ENCODE measurements around the gene ZNF385B.

Gene ZNF385B

GRCh38 chr2:179875864-179876263 is 14.5 kb upstream of the ZNF385B start:
- Histone ChIP-seq H3K27me3 (ENCODE audit: insufficient read depth, poor library complexity, severe bottlenecking) (no peaks in the 10 kb centered on the region), H3K4me3 (ENCODE audit: severe bottlenecking) (no peak overlapping the region), H3K27ac (ENCODE audit: poor library complexity, severe bottlenecking) (no peak overlapping the region), H3K36me3 (ENCODE audit: low read depth) (no peaks in the 10 kb centered on the region), H3K4me1 (ENCODE audit: insufficient read depth, poor library complexity, severe bottlenecking) (no peaks in the 10 kb centered on the region), H3K9me3 (ENCODE audit: severe bottlenecking) (no peaks in the 10 kb centered on the region)
- DNase-seq (ENCODE audit: low spot score), result no peak
- no peak for TF ChIP-seq CTCF (IDR thresholded peaks at IDR 0.05; ENCODE audit: poor library complexity, severe bottlenecking)
- no peak for ATAC-seq (ENCODE audit: low read depth)

GRCh38 chr2:179862898-179863458 is 1.6 kb upstream of the ZNF385B start:
- no peak for ATAC-seq (ENCODE audit: low read depth)
- Histone ChIP-seq H3K9me3 (ENCODE audit: severe bottlenecking) (no peaks in the 10 kb centered on the region), H3K36me3 (ENCODE audit: low read depth) (no peaks in the 10 kb centered on the region), H3K4me1 (ENCODE audit: insufficient read depth, poor library complexity, severe bottlenecking) (no peaks in the 10 kb centered on the region), H3K27ac (ENCODE audit: poor library complexity, severe bottlenecking) (no peak overlapping the region), H3K27me3 (ENCODE audit: insufficient read depth, poor library complexity, severe bottlenecking) (peaks cover 37% of the 10 kb centered on the region), H3K4me3 (ENCODE audit: severe bottlenecking) (no peak overlapping the region)
- DNase-seq (ENCODE audit: low spot score), result no peak
- TF ChIP-seq CTCF (IDR thresholded peaks at IDR 0.05; ENCODE audit: poor library complexity, severe bottlenecking), result no peak

- Histone ChIP-seq H3K4me3 (ENCODE audit: severe bottlenecking) (peak overlapping the region; percentile 38), H3K4me1 (ENCODE audit: insufficient read depth, poor library complexity, severe bottlenecking) (no peaks in the 10 kb centered on the region), H3K9me3 (ENCODE audit: severe bottlenecking) (no peaks in the 10 kb centered on the region), H3K27me3 (ENCODE audit: insufficient read depth, poor library complexity, severe bottlenecking) (peaks cover 37% of the 10 kb centered on the region), H3K27ac (ENCODE audit: poor library complexity, severe bottlenecking) (no peak overlapping the region), H3K36me3 (ENCODE audit: low read depth) (no peaks in the 10 kb centered on the region)
- no peak for TF ChIP-seq CTCF (IDR thresholded peaks at IDR 0.05; ENCODE audit: poor library complexity, severe bottlenecking)
- peak; percentile 62 for ATAC-seq (ENCODE audit: low read depth)
- no peak for DNase-seq (ENCODE audit: low spot score)
These were observed 391 bp downstream of the ZNF385B start for GRCh38 chr2:179861027-179861415.

- no peaks in the 10 kb centered on the region for H3K9me3 ChIP-seq (ENCODE audit: severe bottlenecking)
- DNase-seq (ENCODE audit: low spot score) (no peak), ATAC-seq (ENCODE audit: low read depth) (no peak; the same call in 1 of the 3 replicates)
- no peaks in the 10 kb centered on the region for H3K36me3 ChIP-seq (ENCODE audit: low read depth)
- TF ChIP-seq CTCF (IDR thresholded peaks at IDR 0.05; ENCODE audit: poor library complexity, severe bottlenecking), result no peak
- H3K4me1 ChIP-seq (ENCODE audit: insufficient read depth, poor library complexity, severe bottlenecking), result no peaks in the 10 kb centered on the region
- H3K4me3 ChIP-seq (ENCODE audit: severe bottlenecking), result peak overlapping the region; percentile 38
- H3K27me3 ChIP-seq (ENCODE audit: insufficient read depth, poor library complexity, severe bottlenecking), result peaks cover 34% of the 10 kb centered on the region
- no peak overlapping the region for H3K27ac ChIP-seq (ENCODE audit: poor library complexity, severe bottlenecking)
These were observed 971 bp downstream of the ZNF385B start for GRCh38 chr2:179860255-179861026.

GRCh38 chr2:179859523-179859922 is 1.9 kb downstream of the ZNF385B start:
- H3K27me3 ChIP-seq (ENCODE audit: insufficient read depth, poor library complexity, severe bottlenecking), result peaks cover 35% of the 10 kb centered on the region
- ATAC-seq (ENCODE audit: low read depth), result no peak
- no peaks in the 10 kb centered on the region for H3K9me3 ChIP-seq (ENCODE audit: severe bottlenecking)
- H3K36me3 ChIP-seq (ENCODE audit: low read depth), result no peaks in the 10 kb centered on the region
- H3K27ac ChIP-seq (ENCODE audit: poor library complexity, severe bottlenecking), result no peak overlapping the region
- H3K4me1 ChIP-seq (ENCODE audit: insufficient read depth, poor library complexity, severe bottlenecking), result no peaks in the 10 kb centered on the region
- DNase-seq (ENCODE audit: low spot score), result no peak
- TF ChIP-seq CTCF (IDR thresholded peaks at IDR 0.05; ENCODE audit: poor library complexity, severe bottlenecking), result no peak
- H3K4me3 ChIP-seq (ENCODE audit: severe bottlenecking), result no peak overlapping the region
